Stimulated activated CD8-positive, alpha-beta memory T cell treated with anti-CD3 and anti-CD28 coated beads, Interleukin-12 subunit alpha, Interleukin-12 subunit beta, amount 100 ng/mL, for 1 hour (primary cell): ENCODE measurements around the gene SGMS2.
A peak's percentile ranks its signal among the peaks of the same experiment; 100 is the strongest.
"Not testable (repeated sequence)": the region's sequence is repeated elsewhere in the genome, so short reads cannot be mapped to it uniquely, and the experiment has no call there.

Source experiments
- DNase-seq: peaks from one replicate; pipeline ENCODE4 v3.0.0-alpha.2; 2020; ENCODE audit warnings: low read depth

The SGMS2 gene

GRCh38 chr4:107913283-107913899 is 88.7 kb downstream of the SGMS2 start:
- peak; percentile 16 for DNase-seq

GRCh38 chr4:107915220-107915619 is 90.5 kb downstream of the SGMS2 start:
- no peak for DNase-seq

- no peak for DNase-seq
These were observed 91.9 kb downstream of the SGMS2 start for GRCh38 chr4:107916623-107917022.

GRCh38 chr4:107917500-107917899 is 92.8 kb downstream of the SGMS2 start:
- DNase-seq = no peak

- DNase-seq = no peak
These were observed 98.0 kb downstream of the SGMS2 start for GRCh38 chr4:107922486-107923473.

GRCh38 chr4:107925713-107926112 is 101.0 kb downstream of the SGMS2 start:
- DNase-seq = not testable (repeated sequence)

- not testable (repeated sequence) for DNase-seq
These were observed 102.1 kb downstream of the SGMS2 start for GRCh38 chr4:107926875-107927274.

GRCh38 chr4:107930821-107931774 is 106.4 kb downstream of the SGMS2 start, which contains the start of gene CYP2U1:
TSS of gene CYP2U1 (plus strand) at chr4:107931549. CDS start at chr4:107931644, 95 bp downstream.
- DNase-seq = peak; percentile 63

- DNase-seq = no peak
These were observed 107.1 kb downstream of the SGMS2 start for GRCh38 chr4:107931775-107932321.

- DNase-seq = no peak
These were observed 110.5 kb downstream of the SGMS2 start for GRCh38 chr4:107935246-107935645.

GRCh38 chr4:107937040-107937439 is 112.3 kb downstream of the SGMS2 start:
- DNase-seq = no peak

GRCh38 chr4:107939307-107939706 is 114.6 kb downstream of the SGMS2 start:
- DNase-seq = no peak

GRCh38 chr4:107945809-107946208 is 121.1 kb downstream of the SGMS2 start:
- DNase-seq = no peak

- DNase-seq = no peak
These were observed 126.2 kb downstream of the SGMS2 start for GRCh38 chr4:107950746-107951540.

GRCh38 chr4:107951551-107951950 is 126.8 kb downstream of the SGMS2 start:
- no peak for DNase-seq

- DNase-seq = no peak
These were observed 131.3 kb downstream of the SGMS2 start for GRCh38 chr4:107956011-107956410.
